HG02588 (cell line): ENCODE data around the gene KCNJ6.

Source experiments
- ATAC-seq: cut with Tn5 transposase; IDR thresholded peaks from one replicate; pipeline ENCODE4 v1.9.1; 2021; ENCODE audit warnings: mild to moderate bottlenecking, moderate library complexity; ENCODE audit not compliant: unreplicated experiment

The KCNJ6 gene

GRCh38 chr21:37905291-37905690, 11.0 kb downstream of the KCNJ6 start:
- no peak for ATAC-seq

GRCh38 chr21:37904856-37905255, 11.4 kb downstream of the KCNJ6 start:
- no peak for ATAC-seq

- ATAC-seq = no peak
These were observed 12.9 kb downstream of the KCNJ6 start for GRCh38 chr21:37903396-37903795.

GRCh38 chr21:37899146-37899545, 17.1 kb downstream of the KCNJ6 start:
- ATAC-seq = no peak

- ATAC-seq = no peak
These were observed 19.5 kb downstream of the KCNJ6 start for GRCh38 chr21:37896788-37897187.

- no peak for ATAC-seq
These were observed 24.3 kb downstream of the KCNJ6 start for GRCh38 chr21:37891972-37892371.

- ATAC-seq = no peak
These were observed 27.6 kb downstream of the KCNJ6 start for GRCh38 chr21:37888659-37889058.

- ATAC-seq = no peak
These were observed 29.4 kb downstream of the KCNJ6 start for GRCh38 chr21:37886726-37887299.

GRCh38 chr21:37886120-37886519, 30.1 kb downstream of the KCNJ6 start:
- ATAC-seq = no peak

- ATAC-seq = no peak
These were observed 37.2 kb downstream of the KCNJ6 start for GRCh38 chr21:37878946-37879660.

GRCh38 chr21:37877888-37878684, 38.2 kb downstream of the KCNJ6 start:
- no peak for ATAC-seq

- no peak for ATAC-seq
These were observed 39.1 kb downstream of the KCNJ6 start for GRCh38 chr21:37877171-37877570.

- no peak for ATAC-seq
These were observed 39.7 kb downstream of the KCNJ6 start for GRCh38 chr21:37876561-37876960.

GRCh38 chr21:37874904-37875780, 41.1 kb downstream of the KCNJ6 start:
- no peak for ATAC-seq

GRCh38 chr21:37874481-37874880, 41.8 kb downstream of the KCNJ6 start:
- ATAC-seq = no peak

GRCh38 chr21:37873655-37874054, 42.6 kb downstream of the KCNJ6 start:
- ATAC-seq = no peak

- ATAC-seq = no peak
These were observed 45.0 kb downstream of the KCNJ6 start for GRCh38 chr21:37871121-37871862.

GRCh38 chr21:37870221-37870620, 46.0 kb downstream of the KCNJ6 start:
- ATAC-seq = no peak

GRCh38 chr21:37869661-37870060, 46.6 kb downstream of the KCNJ6 start:
- ATAC-seq = no peak
